Stimulated activated CD4-positive, alpha-beta T cell treated with anti-CD3 and anti-CD28 coated beads, Interleukin-1b, Interleukin-23, amount 100 ng/mL, for 48 hours (primary cell): ENCODE data around the gene PRKCA.

ENCODE experiments used
- DNase-seq: peaks from one replicate; pipeline ENCODE4 v3.0.0-alpha.2; 2020

Gene PRKCA

GRCh38 chr17:66495035-66495434 lies 192.6 kb downstream of the PRKCA start:
- no peak for DNase-seq

- no peak for DNase-seq
Measured at GRCh38 chr17:66496306-66496705, 193.9 kb downstream of the PRKCA start.

DNA sequence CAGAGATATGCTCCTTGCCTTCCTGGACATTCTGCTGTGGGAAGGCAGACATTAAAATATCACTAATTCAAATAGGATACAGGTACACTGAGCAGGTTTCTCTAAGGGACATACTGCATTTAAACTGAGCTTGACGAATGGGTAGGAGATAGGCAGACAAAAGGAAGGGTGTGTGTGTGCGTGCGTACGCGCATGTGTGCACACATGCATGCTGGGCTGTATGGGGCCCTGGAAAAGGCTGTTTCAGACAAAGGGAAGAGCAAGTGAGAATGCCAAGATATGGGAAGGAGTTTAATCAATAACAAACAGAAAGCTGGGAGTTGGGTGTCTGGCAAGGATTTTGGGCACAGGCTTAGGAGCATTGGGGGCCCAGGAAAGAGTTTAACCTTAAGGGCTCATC lies 196.2 kb downstream of the PRKCA start:
- no peak for DNase-seq

- DNase-seq: no peak
Measured at GRCh38 chr17:66506641-66507040, 204.2 kb downstream of the PRKCA start.

DNA sequence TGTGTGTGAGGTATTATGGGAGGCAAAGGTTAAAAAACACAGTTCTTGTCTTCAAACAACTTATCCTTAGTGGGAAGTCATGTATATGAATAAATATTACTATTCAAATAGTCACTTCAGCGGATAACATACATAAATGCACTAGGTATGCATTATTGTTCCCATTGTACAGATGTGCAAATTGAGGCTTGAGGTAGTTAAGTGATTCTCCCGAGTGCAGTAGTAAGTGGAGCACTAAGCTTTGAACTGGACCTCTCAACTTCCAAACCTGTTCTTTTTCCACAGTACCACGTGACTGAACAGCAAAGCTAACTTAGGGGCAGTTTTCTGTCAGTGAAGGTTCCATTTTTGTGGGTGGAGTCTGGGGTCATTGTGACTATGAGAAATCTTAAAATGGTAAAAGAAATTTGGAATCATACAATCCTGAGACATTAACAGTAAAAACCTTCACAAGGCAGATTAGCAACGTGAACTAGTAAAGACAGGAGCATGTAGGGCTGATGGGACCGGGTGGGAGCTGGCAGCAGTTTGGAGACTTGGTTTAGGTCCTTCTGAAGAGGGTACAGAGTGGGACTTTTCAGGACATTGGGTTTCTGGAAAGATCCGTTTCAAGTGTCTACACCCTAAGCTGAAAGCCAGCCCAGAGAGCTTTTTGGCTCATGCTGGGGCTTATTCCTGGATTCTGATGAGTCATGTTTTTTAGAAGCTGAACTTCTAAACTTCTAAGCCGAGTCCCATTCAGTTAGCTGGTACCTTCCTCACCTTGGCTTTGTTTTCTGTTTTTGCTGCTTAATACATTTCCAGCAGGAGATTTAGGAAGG lies 204.9 kb downstream of the PRKCA start:
- DNase-seq: no peak

- no peak for DNase-seq
Measured at GRCh38 chr17:66507982-66508760, 205.8 kb downstream of the PRKCA start.

DNA sequence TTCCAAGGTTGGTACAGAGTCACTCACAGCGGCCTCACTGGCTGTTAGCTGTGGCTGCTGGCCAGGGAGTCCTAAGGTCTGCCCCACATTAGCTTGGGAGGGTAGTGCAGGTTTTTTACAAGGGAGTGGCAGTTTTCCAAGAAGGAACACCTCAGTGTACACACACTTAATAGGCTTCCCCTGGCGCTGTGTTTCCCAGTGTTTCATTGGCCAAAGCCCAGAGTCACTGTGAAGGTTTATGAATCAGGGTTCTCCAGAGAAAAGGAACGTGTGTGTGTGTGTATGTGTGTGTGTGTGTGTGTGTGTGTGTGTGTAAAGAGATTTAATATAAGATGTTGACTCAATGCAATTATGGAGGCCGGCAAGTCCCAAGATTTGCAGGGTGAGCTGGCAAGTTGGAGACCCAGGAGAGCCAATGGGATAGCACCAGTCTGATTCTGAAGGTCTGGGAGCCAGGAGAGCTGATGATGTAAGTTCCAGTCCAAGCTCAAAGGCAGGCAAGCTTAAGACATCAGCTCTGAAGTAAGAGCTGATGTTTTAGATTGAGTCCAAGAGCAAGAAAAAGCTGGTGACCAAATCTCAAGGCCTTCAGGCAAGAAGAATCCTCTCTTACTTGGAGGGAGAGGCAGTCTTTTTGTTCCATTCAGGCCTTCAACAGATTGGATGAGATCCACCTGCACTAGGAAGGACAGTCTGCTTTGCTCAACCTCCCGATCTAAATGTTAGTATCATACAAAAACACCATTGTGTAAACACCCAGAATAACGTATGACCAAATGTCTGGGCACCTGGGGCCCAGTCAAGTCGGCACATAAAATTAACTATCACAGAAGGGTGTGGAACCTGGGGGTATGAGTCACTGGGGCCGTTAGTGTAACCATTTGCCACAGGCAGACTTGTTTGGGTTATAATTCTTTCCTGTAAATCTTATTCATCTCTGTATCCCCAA lies 206.8 kb downstream of the PRKCA start:
- DNase-seq: peak; percentile 76

GRCh38 chr17:66509926-66510325 lies 207.5 kb downstream of the PRKCA start:
- DNase-seq: no peak

DNA sequence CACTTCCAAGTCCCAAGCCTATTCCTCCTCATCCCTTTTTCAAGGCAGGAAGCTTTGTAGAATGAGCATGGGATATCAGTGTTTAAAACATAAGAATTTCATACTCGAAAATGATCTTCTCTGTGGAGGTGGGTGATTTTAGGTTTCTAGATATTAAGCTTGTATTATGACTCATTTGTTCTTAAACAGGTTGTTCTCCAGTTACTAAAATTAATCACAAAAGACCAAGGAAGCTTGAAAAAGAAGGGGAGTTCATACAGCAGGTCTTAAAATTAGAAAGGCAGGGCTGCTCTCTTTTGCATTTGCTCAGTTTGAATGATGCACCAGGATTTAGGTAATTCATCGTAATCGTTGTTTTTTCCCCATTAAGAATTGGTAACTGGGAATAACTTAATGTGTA lies 208.7 kb downstream of the PRKCA start:
- DNase-seq: no peak

DNA sequence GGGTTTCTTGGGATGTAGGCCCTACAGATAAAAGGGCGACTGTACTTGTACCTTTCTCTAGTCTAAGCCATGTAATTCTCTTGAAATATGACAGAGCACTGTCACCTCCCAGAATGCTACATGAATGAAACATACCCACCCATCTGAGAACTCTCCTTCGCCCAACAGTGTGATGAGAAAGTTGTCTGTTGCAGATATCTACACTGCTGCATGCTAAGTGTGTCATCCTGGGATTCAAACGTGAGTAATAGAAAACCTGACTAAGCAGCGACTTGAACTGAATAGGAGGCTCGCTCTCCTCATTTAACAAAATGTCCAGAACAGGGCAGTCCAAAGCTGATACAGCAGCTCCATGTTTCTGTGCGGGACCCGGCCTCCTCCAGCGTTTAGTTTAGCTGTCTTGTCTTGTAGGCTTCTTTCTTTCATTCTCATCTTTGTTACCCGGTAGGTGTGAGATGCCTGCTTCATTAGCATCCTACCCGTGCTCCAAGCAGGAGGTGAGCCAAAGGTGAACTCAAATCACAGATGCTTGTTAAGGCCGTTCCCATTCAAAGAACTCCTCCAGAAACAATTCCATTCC lies 211.9 kb downstream of the PRKCA start:
- DNase-seq: peak; percentile 65

DNA sequence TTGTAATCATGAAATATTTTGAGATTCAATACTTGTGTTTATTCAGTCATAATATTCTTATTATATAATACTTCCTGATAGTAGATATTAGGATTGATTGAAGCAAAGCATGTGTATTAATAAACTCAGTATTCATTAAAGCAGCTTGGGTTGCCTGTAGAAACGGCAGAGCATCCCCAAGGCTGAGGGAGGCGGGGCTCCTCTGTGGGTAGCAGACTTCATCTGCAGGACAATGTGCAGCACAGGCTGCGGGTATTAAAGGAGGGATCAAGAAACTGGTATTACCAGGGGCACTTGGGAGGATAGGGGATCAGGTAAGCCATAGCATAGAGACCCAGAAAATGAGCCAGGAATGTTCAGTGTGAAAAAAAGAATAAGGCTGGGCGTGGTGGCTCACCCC lies 213.6 kb downstream of the PRKCA start:
- DNase-seq: no peak

DNA sequence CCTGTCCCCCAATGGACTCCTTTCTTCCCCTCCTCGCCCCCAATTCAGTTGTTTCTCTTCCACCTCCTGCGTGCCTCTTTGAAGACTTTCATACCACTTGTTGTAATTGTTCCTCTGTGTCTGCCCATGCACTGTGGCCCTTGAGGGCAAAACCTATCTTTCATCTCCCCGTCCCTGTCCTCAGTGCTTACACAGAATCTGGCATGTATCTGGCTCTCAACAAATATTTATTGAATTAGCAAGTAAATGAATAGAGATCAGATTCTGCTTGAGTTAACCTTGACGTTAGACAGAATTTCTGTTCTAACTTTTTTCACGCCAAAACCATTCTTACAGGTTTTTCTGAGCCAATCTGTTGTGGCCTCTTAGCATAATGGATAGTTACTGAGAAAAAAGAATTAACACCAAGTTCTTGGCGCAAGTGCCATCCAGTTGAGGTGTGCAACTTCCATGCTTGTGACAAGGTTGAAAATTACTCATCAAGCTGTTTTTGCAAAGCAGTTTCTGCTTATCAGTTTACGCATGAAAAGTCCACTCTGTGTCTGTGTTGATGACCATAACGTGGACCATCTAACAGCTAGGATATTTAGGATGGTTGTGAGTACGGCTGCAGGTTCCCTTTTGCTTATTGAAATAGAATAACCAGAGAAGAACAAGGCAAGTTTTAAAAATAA lies 215.1 kb downstream of the PRKCA start:
- no peak for DNase-seq

DNA sequence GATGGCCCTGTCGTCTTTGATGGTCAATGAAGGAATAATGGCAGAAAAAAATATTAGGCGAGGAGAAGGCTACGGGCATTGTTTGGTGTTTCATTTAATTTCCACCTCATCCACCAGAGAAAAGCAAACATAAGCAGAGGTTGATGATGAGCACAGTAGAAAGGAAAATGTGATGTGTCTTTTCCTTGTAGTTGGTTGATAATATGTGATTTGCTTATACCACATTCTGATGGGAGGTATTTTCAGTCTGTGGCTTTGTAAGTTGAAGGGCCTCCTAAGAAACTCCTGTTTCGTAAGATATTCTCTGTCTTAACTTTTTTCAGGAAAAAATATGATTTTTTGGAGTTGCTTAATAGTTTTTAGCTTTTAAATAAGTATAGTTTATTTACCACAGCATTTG lies 215.7 kb downstream of the PRKCA start:
- no peak for DNase-seq

DNA sequence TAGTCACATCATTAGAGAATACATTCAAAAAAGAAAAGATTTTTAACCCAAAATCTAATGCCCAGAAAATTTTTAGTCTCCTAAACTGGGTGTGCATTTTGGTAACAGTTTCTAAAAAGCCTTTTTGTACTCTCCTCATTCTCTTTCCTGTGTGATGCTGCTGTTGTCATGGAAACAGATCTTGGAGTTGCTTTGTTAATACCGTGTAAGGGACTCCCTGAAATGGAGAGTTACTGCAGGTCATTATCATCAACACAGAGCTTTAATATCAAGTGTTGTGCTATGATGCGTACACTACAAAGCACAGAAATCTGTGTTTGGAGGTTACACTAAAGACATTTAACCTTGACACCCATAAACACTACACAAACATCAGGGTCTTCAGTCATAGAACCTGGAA lies 216.3 kb downstream of the PRKCA start:
- no peak for DNase-seq

DNA sequence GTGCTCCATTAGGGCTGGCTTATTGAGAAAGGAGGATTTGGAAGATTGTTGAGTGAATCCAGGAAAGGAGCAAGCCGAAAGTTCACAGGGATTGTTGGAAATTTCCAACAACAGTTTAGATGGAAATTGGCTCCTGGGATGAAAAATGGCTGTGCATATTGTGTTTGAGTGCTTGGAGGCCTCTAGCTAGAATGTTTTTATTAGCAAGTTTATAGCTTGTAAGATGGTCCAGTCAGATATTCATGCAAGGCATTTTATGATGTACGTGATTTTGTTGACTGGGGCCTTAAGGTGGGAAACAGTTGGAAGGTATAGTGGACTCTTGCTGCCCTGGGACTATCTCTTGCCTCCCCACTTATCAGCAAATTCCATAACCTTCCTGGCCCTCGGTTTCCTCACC lies 216.7 kb downstream of the PRKCA start:
- no peak for DNase-seq

DNA sequence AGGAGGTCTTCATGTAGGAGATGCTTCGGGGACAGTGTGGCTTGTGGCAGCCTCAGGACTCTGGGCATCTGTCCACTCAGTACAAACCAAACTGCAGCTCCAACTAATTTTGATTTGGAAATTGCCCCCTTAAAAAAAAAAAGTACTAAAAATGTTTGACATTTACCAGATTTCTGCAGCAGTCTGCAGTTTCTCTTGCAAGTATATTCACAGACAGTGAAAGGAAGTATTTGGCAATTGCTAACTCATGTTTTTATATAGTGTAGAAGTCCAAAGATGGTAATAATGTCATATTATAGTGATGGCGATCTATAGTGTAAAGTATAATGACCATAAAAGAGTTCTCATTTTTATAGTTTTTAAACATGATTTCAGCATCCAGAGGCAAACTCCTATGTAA lies 218.6 kb downstream of the PRKCA start:
- no peak for DNase-seq

GRCh38 chr17:66522591-66523272 lies 220.3 kb downstream of the PRKCA start:
- no peak for DNase-seq

- DNase-seq: no peak
Measured at GRCh38 chr17:66523378-66524200, 221.2 kb downstream of the PRKCA start.

- peak; percentile 26 for DNase-seq
Measured at GRCh38 chr17:66524877-66525276, 222.5 kb downstream of the PRKCA start.

- DNase-seq: no peak
Measured at GRCh38 chr17:66525338-66525737, 222.9 kb downstream of the PRKCA start.

- no peak for DNase-seq
Measured at GRCh38 chr17:66526827-66527226, 224.4 kb downstream of the PRKCA start.
